Lower lobe of right lung (tissue), 2 donors: ENCODE data around the gene AREG. TPM values are rescaled to one million over a fixed set of nuclear protein-coding genes. Genes with fewer than 3 reads are reported as not detected.

Experiments
- ATAC-seq, 2 donors: fragments of 200-7000 bp; cut with Tn5 transposase; one replicate each; pipeline ENCODE4 v1.9.1; 2020 to 2022; ENCODE audit warnings: mild to moderate bottlenecking in 2 of 2, moderate library complexity in 2 of 2
- DNase-seq: peaks from one replicate; pipeline ENCODE4 v3.0.0-alpha.2; 2020
- H3K27ac ChIP-seq: fragments of 200-600 bp; one replicate; pipeline ENCODE4 v1.8.0; 2022
- H3K27me3 ChIP-seq: fragments of 200-600 bp; one replicate; pipeline ENCODE4 v1.8.0; 2022; ENCODE audit warnings: low read depth
- H3K36me3 ChIP-seq: fragments of 200-600 bp; one replicate; pipeline ENCODE4 v1.8.0; 2022; ENCODE audit warnings: mild to moderate bottlenecking
- H3K4me1 ChIP-seq: fragments of 200-600 bp; one replicate; pipeline ENCODE4 v1.8.0; 2022
- H3K4me3 ChIP-seq: fragments of 200-600 bp; one replicate; pipeline ENCODE4 v1.8.0; 2022; ENCODE audit warnings: mild to moderate bottlenecking
- H3K9me3 ChIP-seq: fragments of 200-600 bp; one replicate; pipeline ENCODE4 v1.8.0; 2022
- intact Hi-C: fragments of 100-400 bp; cut with DNase I; formaldehyde crosslinking; loops from one replicate; pipeline ENCODE4 v1.11.0; 2022
- total RNA-seq: library from RNA; stranded (reverse); fragmentation: NEBNext Ultra II Directional; extraction: Animal tissue kit (Norgen Biotek cat#: 25700); gene quantifications from one replicate; pipeline ENCODE4 v1.2.1, GENCODE V29; 2021
- TF ChIP-seq, protein P1 (sequence below): fragments of 200-600 bp; IDR thresholded peaks from one replicate; pipeline ENCODE4 v1.8.0; 2022; ENCODE audit warnings: antibody characterized with exemption, mild to moderate bottlenecking
- donor health status: DM: no; HTN: yes; CAD: no; lungs with severe emphysema.

AREG gene
- total RNA-seq, 1 donor from 2014 or later = 7.8 TPM

GRCh38 chr4:74449571-74450297, 4.8 kb downstream of the AREG start:
- ATAC-seq = no peak
- TF ChIP-seq, protein P1, sequence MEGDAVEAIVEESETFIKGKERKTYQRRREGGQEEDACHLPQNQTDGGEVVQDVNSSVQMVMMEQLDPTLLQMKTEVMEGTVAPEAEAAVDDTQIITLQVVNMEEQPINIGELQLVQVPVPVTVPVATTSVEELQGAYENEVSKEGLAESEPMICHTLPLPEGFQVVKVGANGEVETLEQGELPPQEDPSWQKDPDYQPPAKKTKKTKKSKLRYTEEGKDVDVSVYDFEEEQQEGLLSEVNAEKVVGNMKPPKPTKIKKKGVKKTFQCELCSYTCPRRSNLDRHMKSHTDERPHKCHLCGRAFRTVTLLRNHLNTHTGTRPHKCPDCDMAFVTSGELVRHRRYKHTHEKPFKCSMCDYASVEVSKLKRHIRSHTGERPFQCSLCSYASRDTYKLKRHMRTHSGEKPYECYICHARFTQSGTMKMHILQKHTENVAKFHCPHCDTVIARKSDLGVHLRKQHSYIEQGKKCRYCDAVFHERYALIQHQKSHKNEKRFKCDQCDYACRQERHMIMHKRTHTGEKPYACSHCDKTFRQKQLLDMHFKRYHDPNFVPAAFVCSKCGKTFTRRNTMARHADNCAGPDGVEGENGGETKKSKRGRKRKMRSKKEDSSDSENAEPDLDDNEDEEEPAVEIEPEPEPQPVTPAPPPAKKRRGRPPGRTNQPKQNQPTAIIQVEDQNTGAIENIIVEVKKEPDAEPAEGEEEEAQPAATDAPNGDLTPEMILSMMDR = no peak
- Histone ChIP-seq H3K9me3 (no peaks in the 10 kb centered on the region), H3K27ac (no peak overlapping the region), H3K4me1 (no peaks in the 10 kb centered on the region), H3K36me3 (no peaks in the 10 kb centered on the region), H3K27me3 (no peaks in the 10 kb centered on the region), H3K4me3 (no peak overlapping the region)
- DNase-seq = no peak
- intact Hi-C loops = no loop called here

- Histone ChIP-seq H3K4me3 (no peak overlapping the region), H3K4me1 (no peaks in the 10 kb centered on the region)
- intact Hi-C loops = no loop called here
Measured at GRCh38 chr4:74450298-74450683, 5.4 kb downstream of the AREG start.

DNA sequence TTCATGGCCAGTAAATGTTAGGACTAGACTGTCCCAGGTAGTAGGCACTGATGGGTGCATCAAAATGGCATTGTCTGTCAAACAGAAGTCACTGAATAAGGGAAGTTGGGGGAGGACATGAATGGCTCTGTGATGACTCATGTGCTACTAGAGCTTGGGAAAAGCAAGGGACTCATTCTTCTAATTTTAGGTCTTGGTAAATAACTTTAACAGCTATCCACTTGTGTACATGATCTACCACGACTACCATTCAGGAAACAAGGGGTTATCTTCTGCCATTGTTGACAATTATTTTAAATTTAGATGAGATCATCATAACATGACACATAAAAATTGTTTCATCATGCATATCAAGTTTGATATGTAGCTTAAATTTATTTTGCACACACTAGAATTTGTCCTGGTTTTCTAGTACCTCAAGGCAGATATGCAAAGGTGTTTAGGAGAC, 6.3 kb downstream of the AREG start:
- Histone ChIP-seq H3K27ac (no peak overlapping the region), H3K27me3 (no peaks in the 10 kb centered on the region), H3K9me3 (no peaks in the 10 kb centered on the region), H3K4me1 (no peaks in the 10 kb centered on the region), H3K36me3 (no peaks in the 10 kb centered on the region), H3K4me3 (no peak overlapping the region)
- TF ChIP-seq, protein P1 = no peak
- intact Hi-C loops = no loop called here
- DNase-seq = no peak
- peak; percentile 19 to 35 for ATAC-seq

More at GRCh38 chr4:74450298-74450683, 5.4 kb downstream of the AREG start:
- TF ChIP-seq, protein P1 = no peak
- ATAC-seq (no peak), DNase-seq (no peak)
- H3K27ac ChIP-seq = no peak overlapping the region
- no peaks in the 10 kb centered on the region for H3K9me3 ChIP-seq
- H3K36me3 ChIP-seq = no peaks in the 10 kb centered on the region
- H3K27me3 ChIP-seq = no peaks in the 10 kb centered on the region

GRCh38 chr4:74453037-74453635, 8.2 kb downstream of the AREG start:
- intact Hi-C loops = no loop called here
- Histone ChIP-seq H3K4me3 (no peak overlapping the region), H3K27ac (no peak overlapping the region), H3K36me3 (no peaks in the 10 kb centered on the region), H3K4me1 (no peaks in the 10 kb centered on the region), H3K27me3 (no peaks in the 10 kb centered on the region), H3K9me3 (no peaks in the 10 kb centered on the region)
- ATAC-seq = peak in 1 of 2 donors; percentile 36
- no peak for DNase-seq
- TF ChIP-seq, protein P1 = no peak

DNA sequence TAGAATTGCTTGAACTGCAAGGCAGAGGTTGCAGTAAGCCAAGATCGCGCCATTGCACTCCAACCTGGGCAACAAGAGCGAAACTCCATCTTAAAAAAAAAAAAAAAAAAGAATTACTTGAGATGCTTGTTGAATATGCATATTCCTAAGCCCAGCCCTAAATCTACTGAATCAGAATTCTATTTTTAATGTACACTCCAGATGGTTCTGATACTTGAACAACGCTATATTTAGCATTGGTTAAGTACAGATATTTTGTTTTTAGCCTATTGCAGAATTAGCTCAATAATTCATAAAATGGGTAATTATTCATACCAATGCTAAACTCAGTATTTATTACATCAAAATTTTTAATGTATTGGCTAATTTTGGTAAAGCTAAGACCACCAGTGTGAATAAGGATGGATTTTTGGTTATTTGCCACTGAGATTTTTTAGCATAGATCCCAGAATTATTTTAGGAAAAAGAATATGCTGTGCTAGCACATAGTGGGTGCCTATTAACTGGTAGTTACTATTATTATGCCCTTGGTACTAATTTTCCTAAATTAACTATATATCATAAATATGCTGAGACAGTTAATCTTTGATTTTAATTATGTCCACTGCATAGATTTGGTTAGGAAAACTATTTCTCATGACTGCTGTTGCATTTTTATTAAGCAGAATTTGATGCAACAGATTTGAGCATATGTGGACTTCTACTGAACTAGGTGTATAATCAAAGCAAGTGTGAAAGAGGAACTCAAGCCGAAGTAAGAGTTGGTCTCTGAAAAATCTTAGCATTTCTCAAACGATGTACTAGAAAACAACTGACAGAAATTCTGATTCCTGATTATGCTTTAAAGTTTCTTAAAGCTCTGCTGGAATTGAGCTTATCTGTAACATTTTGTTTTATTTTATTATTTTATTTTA, 9.2 kb downstream of the AREG start:
- TF ChIP-seq, protein P1 = no peak

More for the DNA sequence above, 9.2 kb downstream of the AREG start:
- intact Hi-C loops = no loop called here
- Histone ChIP-seq H3K9me3 (no peaks in the 10 kb centered on the region), H3K4me1 (no peaks in the 10 kb centered on the region), H3K4me3 (no peak overlapping the region), H3K27me3 (no peaks in the 10 kb centered on the region), H3K36me3 (no peaks in the 10 kb centered on the region), H3K27ac (no peak overlapping the region)
- no peak for DNase-seq
- ATAC-seq = no peak
